Activated effector memory CD4-positive, alpha-beta T cell treated with Interleukin-2 at 50 U/mL for 16 hours (primary cell): ENCODE measurements around the gene TAC4.

Experiments
- DNase-seq: peaks from one replicate; pipeline ENCODE4 v3.0.0-alpha.2; 2020

The TAC4 gene

GRCh38 chr17:49798182-49798581 lies 49.7 kb downstream of the TAC4 start:
- DNase-seq, result no peak

GRCh38 chr17:49795372-49795771 lies 52.5 kb downstream of the TAC4 start:
- DNase-seq, result no peak

- no peak for DNase-seq
These were observed 54.6 kb downstream of the TAC4 start for GRCh38 chr17:49793309-49793708.

DNA sequence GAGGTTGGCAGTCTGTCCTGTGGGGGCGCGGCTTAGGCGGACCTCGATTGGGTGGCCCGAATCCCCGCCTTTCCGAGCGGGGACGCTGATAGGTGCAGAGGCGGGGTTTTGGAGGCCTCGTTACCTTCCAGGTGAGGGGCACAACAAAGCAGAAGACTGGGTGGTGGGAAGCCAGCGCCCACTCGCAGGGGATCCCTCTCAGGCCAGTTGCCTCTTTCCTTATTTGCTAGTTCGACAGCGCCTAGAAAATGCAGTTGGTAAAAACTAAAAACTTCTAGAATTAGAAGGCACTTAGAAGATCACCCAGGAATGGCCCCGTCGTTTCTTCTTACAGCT lies 58.7 kb downstream of the TAC4 start:
- DNase-seq, result no peak

DNA sequence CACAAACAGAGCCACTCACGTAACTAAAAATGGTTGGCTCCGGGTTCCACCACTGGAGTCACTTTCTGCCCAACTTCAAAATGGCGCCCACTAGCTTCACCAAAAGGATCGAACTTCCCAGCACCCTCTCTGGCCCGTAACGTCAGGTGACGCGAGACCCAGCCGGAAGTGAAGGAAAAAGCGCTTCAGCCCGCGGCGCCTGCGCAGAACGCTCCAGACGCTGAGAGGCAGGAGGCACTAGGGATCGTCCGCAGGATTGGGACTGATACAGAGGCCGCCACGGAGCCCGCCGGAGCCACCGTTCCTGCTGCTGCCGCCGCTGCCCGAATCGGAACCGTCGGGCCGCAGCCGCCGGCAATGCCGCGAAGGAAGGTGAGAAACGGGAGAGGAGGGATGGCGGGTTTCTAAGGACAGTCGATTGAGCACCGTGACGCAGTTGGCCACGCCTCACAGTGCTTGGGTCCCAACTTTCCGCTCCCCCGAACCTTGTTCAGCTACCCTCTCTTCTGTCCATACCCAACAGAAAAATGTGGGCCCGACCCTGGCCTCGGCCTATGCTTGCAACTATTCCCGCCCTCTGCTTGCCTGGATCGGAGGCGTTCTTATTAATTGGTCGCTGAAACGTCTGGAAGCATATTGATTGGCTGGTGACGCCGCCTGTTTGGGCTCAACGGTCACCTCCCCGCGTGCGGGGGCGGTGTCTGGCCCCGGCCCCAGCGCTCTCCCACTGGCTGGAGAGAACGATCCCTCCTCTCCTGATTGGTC lies 59.2 kb downstream of the TAC4 start, which contains the start of gene KAT7:
KAT7 (plus strand) TSS at position 204 of the 765 bp plus-strand sequence; CDS start at position 358, 154 bp downstream.
- DNase-seq, result peak; percentile 97
